Activated CD4-positive, alpha-beta T cell treated with anti-CD3 and anti-CD28 coated beads for 4 hours (primary cell): Measurements from ENCODE around the gene KRTAP10-9.
"Not testable (repeated sequence)": the region's sequence is repeated elsewhere in the genome, so short reads cannot be mapped to it uniquely, and the experiment has no call there.

Source experiments
- DNase-seq, 2 donors: peaks; one replicate each; pipeline ENCODE4 v3.0.0-alpha.2; 2020

The KRTAP10-9 gene

DNA sequence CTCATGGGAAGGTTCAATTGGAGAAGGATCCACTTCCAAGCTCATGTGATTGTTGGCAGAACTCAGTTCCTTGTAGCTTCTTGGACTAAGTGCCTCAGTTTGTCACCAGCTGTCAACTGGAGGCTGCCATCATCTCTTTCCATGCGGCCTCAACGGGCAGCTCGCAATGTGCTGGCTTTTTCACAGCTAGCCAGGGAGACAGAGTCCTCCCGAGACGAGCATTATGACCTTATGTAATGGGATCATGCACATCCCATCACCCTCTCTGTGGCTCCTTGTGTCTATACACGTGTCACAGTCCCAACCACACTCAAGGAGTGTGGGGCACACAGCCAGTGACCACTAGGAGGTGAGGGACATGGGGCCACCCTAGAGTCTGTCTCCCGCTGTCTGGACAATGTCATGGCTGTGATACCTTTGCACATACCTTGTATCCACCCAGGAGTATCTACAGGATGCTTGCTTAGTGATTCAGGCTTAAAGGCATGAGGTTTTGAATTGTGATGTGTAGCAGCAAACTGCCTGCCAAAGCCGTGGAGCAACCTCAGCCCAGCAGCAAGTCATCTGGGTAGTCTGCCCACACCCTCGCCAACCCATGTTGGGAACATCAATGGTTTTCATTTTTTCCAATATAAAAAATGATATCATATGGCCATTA is 30.7 kb upstream of the KRTAP10-9 start:
- DNase-seq = no peak

DNA sequence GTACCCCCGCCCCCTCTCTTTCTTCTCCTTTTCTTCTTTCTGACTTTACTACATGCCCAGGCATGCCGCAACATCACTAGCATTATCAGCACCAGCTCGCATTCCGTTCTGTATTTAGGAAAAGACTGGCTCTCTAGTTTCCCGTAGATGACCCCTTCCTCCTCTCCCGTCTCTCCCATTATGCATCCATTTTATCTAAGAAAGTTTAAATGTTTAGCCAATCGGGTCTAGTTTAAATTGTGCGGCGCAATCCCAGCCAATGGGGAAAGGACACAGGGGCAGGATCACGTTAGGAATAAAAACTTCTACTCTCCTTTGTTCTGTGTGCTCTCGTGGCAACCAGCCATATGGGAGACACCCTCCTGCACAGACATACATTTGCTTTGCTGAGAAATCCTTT is 28.8 kb upstream of the KRTAP10-9 start:
- DNase-seq = no peak

DNA sequence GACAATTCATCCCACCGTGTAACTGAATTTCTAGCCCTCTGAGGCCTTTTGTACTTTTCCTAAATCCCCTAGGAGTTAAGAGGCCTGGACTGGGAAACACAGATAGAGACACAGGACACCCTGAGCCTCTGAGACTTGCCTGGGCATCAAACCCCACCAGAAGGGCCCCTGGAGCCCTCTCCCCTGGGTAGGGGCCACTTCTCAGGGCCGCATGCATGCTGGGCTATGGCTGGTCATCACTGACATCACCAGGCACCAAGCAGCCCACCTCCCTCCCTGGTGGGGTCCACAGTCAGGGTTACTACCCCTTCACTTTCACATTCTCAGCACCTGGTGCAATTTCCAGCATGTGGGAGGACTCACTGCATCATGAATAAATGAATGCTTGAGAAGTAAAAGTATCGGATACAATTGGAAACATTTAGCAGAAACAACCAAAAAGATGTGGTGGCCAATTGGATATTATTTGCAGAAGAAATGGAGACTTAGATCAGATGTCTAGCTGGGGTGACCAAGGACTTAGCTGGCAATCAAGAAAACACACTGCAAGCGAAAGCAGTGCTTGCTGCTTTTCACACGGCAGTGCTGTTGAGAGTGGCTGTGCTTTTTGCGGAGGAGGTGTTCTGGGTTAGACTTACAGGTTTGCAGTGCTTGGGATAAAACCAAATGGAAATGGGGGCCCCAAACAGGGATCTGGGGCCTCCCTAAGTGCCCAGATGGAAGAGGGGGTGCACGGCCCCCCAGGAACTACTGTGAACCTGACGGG is 27.4 kb upstream of the KRTAP10-9 start:
- no peak for DNase-seq

- DNase-seq = not testable (repeated sequence)
These were observed 26.5 kb upstream of the KRTAP10-9 start, which contains the start of gene KRTAP10-7 for GRCh38 chr21:44600118-44600978. TSS of gene KRTAP10-7 (plus strand) at chr21:44600597. CDS start at chr21:44600622, 25 bp downstream.

DNA sequence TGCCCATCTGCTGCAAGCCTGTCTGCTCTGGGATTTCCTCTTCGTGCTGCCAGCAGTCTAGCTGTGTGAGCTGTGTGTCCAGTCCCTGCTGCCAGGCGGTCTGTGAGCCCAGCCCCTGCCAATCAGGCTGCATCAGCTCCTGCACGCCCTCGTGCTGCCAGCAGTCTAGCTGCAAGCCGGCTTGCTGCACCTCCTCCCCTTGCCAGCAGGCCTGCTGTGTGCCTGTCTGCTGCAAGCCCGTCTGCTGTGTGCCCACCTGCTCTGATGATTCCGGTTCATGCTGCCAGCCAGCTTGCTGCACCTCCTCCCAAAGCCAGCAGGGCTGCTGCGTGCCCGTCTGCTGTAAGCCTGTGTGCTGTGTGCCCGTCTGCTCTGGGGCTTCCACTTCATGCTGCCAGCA is 25.8 kb upstream of the KRTAP10-9 start:
- not testable (repeated sequence) for DNase-seq

GRCh38 chr21:44601596-44602462 is 25.1 kb upstream of the KRTAP10-9 start:
- no peak for DNase-seq

- no peak for DNase-seq
These were observed 24.4 kb upstream of the KRTAP10-9 start for GRCh38 chr21:44602463-44602850.

GRCh38 chr21:44603109-44603875 is 23.6 kb upstream of the KRTAP10-9 start:
- no peak for DNase-seq

GRCh38 chr21:44603911-44604310 is 23.0 kb upstream of the KRTAP10-9 start:
- no peak for DNase-seq

GRCh38 chr21:44606495-44606894 is 20.4 kb upstream of the KRTAP10-9 start:
- no peak for DNase-seq

DNA sequence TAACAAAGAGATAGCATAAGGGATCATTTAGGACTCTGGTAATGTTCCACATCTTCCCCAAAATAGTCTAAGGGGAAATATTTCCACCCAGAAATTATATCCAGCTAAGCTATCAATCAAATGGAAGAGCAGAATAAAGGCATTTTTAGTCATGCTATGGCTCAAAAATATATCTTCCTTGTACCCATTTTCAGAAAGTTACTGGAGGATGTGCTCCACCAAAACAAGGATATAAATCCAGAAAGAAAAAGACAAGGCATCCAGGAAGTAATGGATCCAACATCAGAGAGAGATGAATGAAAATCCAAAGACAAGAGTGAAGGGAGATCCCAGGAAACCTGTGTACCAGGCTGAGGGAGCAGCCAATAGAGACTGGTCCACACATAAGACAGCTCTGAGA is 17.7 kb upstream of the KRTAP10-9 start:
- DNase-seq = no peak

GRCh38 chr21:44610157-44610843 is 16.6 kb upstream of the KRTAP10-9 start:
- not testable (repeated sequence) for DNase-seq

DNA sequence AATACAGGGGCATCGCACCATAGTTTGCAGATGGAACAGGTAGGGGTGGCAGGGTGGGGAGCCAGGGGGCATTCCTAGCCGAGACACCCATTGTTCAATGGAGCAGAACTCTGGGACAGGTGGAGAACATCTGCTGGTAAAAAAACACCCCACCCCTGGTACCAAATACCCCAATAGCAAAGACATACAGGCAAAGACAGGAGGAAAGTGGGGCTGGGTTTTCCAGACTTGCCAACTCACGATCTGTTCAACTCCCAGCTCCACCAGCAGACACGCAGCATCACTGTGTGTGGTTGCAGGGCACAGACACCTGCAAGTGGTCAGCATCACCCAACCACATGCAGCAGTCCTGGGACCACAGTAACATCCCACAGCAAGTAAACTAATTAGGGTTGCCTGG is 15.3 kb upstream of the KRTAP10-9 start:
- no peak for DNase-seq

- DNase-seq = no peak
These were observed 14.8 kb upstream of the KRTAP10-9 start, which contains the start of gene KRTAP10-8 for GRCh38 chr21:44612029-44612486. TSS of gene KRTAP10-8 (plus strand) at chr21:44612079. CDS start at chr21:44612101, 22 bp downstream.

DNA sequence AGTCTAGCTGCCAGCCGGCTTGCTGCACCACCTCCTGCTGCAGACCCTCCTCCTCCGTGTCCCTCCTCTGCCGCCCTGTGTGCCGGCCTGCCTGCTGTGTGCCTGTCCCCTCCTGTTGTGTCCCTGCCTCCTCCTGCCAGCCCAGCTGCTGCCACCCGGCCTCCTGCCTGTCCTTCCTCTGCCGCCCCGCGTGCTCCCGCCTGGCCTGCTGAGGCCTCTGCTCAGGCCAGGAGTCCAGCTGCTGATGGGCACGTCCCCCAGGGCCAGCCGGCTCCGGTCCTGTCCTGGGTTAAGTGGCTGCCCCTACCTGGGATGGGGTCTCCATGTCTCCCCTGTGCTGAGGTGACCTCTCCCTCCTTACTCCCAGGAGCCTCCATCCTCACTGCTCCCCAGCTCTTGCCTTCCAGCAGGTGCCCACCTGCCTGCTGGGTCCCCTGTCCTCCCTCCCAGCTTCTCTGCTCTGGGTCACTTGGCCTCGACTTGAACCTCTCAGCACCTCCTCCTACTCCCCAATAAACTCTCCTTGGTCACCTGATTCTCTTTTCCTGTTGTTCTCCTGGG is 14.1 kb upstream of the KRTAP10-9 start:
- DNase-seq = no peak

GRCh38 chr21:44613386-44614155 is 13.3 kb upstream of the KRTAP10-9 start:
- no peak for DNase-seq

- DNase-seq = no peak
These were observed 12.7 kb upstream of the KRTAP10-9 start for GRCh38 chr21:44614161-44614631.

- no peak for DNase-seq
These were observed 11.9 kb upstream of the KRTAP10-9 start for GRCh38 chr21:44614961-44615391.

DNA sequence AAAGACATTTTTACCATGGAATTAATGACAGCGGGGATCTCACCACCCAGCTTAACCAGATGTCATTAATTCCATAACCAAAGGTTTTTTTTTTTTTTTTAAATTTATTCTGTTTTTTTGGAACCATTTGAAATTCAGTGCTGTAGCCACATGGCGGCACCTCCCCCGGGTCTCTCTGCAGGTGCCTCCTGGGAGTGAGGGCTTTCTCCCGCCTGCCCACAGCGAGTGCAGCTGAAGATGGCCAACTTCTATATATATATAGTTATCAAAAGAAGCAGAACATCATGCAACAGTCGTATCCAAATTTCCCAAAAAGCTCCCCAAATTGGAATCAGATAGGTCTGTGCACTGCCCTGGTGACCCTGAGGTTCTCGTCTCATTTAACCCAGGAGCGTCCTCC is 11.4 kb upstream of the KRTAP10-9 start:
- DNase-seq = no peak
